H1 (cell line): ENCODE measurements around the gene HNF1B. TPM values are rescaled to one million over a fixed set of nuclear protein-coding genes. Genes with fewer than 3 reads are reported as not detected.

Experiments used
- CTCF ChIA-PET: fragments of 300-600 bp; sonication (Branson Sonifier 250); formaldehyde crosslinking; loops from one replicate; lab custom pipeline; 2021; ENCODE audit not compliant: partially characterized antibody; lab: Charles Lee
- POLR2A ChIA-PET: fragments of 300-600 bp; sonication (Branson Sonifier 250); formaldehyde crosslinking; loops from one replicate; lab custom pipeline; 2021; ENCODE audit warnings: inconsistent platforms; ENCODE audit not compliant: partially characterized antibody; lab: Charles Lee
- DNase-seq, 2 experiments: peaks; one replicate each; pipeline versions ENCODE4 v3.0.0 to v3.0.0-alpha.2; 2010 to 2022; ENCODE audit warnings: low spot score in 2 of 2, low read depth in 1 of 2, mixed read lengths in 1 of 2
- FAIRE-seq: peaks from 2 replicates; lab custom pipeline; 2011; peaks lifted over from hg19 to GRCh38; lab: Jason Lieb, UNC
- H2AFZ ChIP-seq: 2 replicates; pipeline ENCODE4 v1.8.1; 2012; ENCODE audit warnings: low read length, inconsistent platforms
- H2AK5ac ChIP-seq: 2 replicates; pipeline ENCODE4 v1.6.1; 2013; ENCODE audit warnings: low read depth, low read length
- H2BK120ac ChIP-seq: replicated peaks from 2 replicates; pipeline ENCODE3; 2013; ENCODE audit warnings: low read depth, low read length, inconsistent platforms
- H2BK12ac ChIP-seq: 2 replicates; pipeline ENCODE4 v1.6.1; 2013; ENCODE audit warnings: low read depth, low read length
- H2BK15ac ChIP-seq: 2 replicates; pipeline ENCODE4 v1.6.1; 2013; ENCODE audit warnings: low read length
- H2BK20ac ChIP-seq: 2 replicates; pipeline ENCODE4 v1.6.1; 2013; ENCODE audit warnings: low read length
- H2BK5ac ChIP-seq: 2 replicates; pipeline ENCODE4 v1.6.1; 2013; ENCODE audit warnings: low read depth, low read length
- H3K14ac ChIP-seq: 2 replicates; pipeline ENCODE4 v1.6.1; 2013; ENCODE audit warnings: inconsistent platforms; ENCODE audit not compliant: insufficient read length
- H3K18ac ChIP-seq: 2 replicates; pipeline ENCODE4 v1.6.1; 2013; ENCODE audit warnings: low read length; ENCODE audit errors: extremely low read depth
- H3K23ac ChIP-seq: 2 replicates; pipeline ENCODE4 v1.6.1; 2013; ENCODE audit warnings: inconsistent platforms; ENCODE audit not compliant: insufficient read length
- H3K23me2 ChIP-seq: 2 replicates; pipeline ENCODE4 v1.6.1; 2013; ENCODE audit warnings: low read depth, low read length
- H3K27ac ChIP-seq: 2 replicates; pipeline ENCODE4 v1.6.1; 2011; ENCODE audit warnings: low read depth, low read length, inconsistent platforms
- H3K27me3 ChIP-seq, 4 experiments: replicated peaks in 1 of 4; 1 replicate in 1 of 4; 2 replicates in 3 of 4; pipeline versions ENCODE4 v1.6.1 to v1.8.1; 2011 to 2013; ENCODE audit warnings: low read length in 3 of 4, mild to moderate bottlenecking in 3 of 4, inconsistent platforms in 2 of 4, mixed read lengths in 2 of 4, moderate library complexity in 1 of 4; ENCODE audit not compliant: control insufficient read depth in 3 of 4, insufficient read depth in 3 of 4; ENCODE audit errors: extremely low read depth in 1 of 4
- H3K36me3 ChIP-seq, 4 experiments: 2 replicates each; pipeline versions ENCODE4 v1.6.1 to v1.8.1; 2011 to 2013; ENCODE audit warnings: mild to moderate bottlenecking in 4 of 4, low read length in 3 of 4, moderate library complexity in 2 of 4, control low read depth in 1 of 4, inconsistent platforms in 1 of 4; ENCODE audit not compliant: insufficient read depth in 4 of 4, control insufficient read depth in 2 of 4
- H3K4ac ChIP-seq: replicated peaks from 2 replicates; pipeline ENCODE3; 2013; ENCODE audit warnings: low read length, low read depth, mixed read lengths, inconsistent platforms; ENCODE audit not compliant: insufficient read length
- H3K4me1 ChIP-seq, 4 experiments: replicated peaks in 1 of 4; 1 replicate in 1 of 4; 2 replicates in 3 of 4; pipeline versions ENCODE4 v1.6.1 to v1.8.1; 2011 to 2013; ENCODE audit warnings: low read length in 3 of 4, inconsistent platforms in 2 of 4, mixed read lengths in 1 of 4; ENCODE audit not compliant: insufficient read depth in 4 of 4, control insufficient read depth in 3 of 4
- H3K4me2 ChIP-seq, 2 experiments: 2 replicates each; pipeline versions ENCODE4 v1.6.1 to v1.8.1; 2011 to 2013; ENCODE audit warnings: low read depth in 2 of 2, low read length in 2 of 2, control low read depth in 1 of 2, inconsistent platforms in 1 of 2, mild to moderate bottlenecking in 1 of 2; ENCODE audit not compliant: insufficient read depth in 1 of 2
- H3K4me3 ChIP-seq, 4 experiments: fragments of 200-600, 300-600 bp in 1 of 4; sonication (generic), shearing (Covaris generic), sonication (Bioruptor Twin) in 1 of 4; 2 replicates each; pipeline versions ENCODE4 v1.5.1 to v1.8.1; 2011 to 2016; ENCODE audit warnings: low read length in 4 of 4, low read depth in 3 of 4, control low read depth in 2 of 4, inconsistent platforms in 2 of 4, mild to moderate bottlenecking in 2 of 4, mixed read lengths in 1 of 4, moderate library complexity in 1 of 4; ENCODE audit not compliant: insufficient read depth in 2 of 4; ENCODE audit errors: extremely low read depth in 1 of 4
- H3K56ac ChIP-seq: replicated peaks from 2 replicates; pipeline ENCODE3; 2013; ENCODE audit warnings: low read depth, mild to moderate bottlenecking, mixed read lengths, low read length, inconsistent platforms; ENCODE audit not compliant: insufficient read length
- H3K79me1 ChIP-seq: 2 replicates; pipeline ENCODE4 v1.6.1; 2013; ENCODE audit warnings: low read depth, low read length, control low read depth
- H3K79me2 ChIP-seq, 2 experiments: 2 replicates each; pipeline versions ENCODE4 v1.6.1 to v1.8.1; 2012 to 2013; ENCODE audit warnings: low read length in 2 of 2, mild to moderate bottlenecking in 2 of 2, inconsistent platforms in 1 of 2; ENCODE audit not compliant: insufficient read depth in 2 of 2, control insufficient read depth in 1 of 2
- H3K9ac ChIP-seq, 4 experiments: replicated peaks in 1 of 4; 1 replicate in 1 of 4; 2 replicates in 3 of 4; pipeline versions ENCODE4 v1.6.1 to v1.8.1; 2011 to 2013; ENCODE audit warnings: low read depth in 3 of 4, low read length in 3 of 4, control low read depth in 2 of 4, mild to moderate bottlenecking in 2 of 4, moderate library complexity in 2 of 4, inconsistent platforms in 1 of 4; ENCODE audit errors: extremely low read depth in 1 of 4
- H3K9me3 ChIP-seq, 2 experiments: 2 replicates each; pipeline versions ENCODE4 v1.6.1 to v1.8.1; 2012 to 2013; ENCODE audit warnings: mild to moderate bottlenecking in 2 of 2, moderate library complexity in 2 of 2, control low read depth in 1 of 2, inconsistent platforms in 1 of 2, low read depth in 1 of 2, low read length in 1 of 2, mixed read lengths in 1 of 2; ENCODE audit not compliant: insufficient read depth in 2 of 2
- H4K20me1 ChIP-seq, 2 experiments: replicated peaks in 1 of 2; 2 replicates each; pipeline versions ENCODE3 to v1.8.1; 2011 to 2013; ENCODE audit warnings: inconsistent platforms in 2 of 2, low read length in 2 of 2, mild to moderate bottlenecking in 1 of 2; ENCODE audit not compliant: insufficient read depth in 2 of 2, control insufficient read depth in 1 of 2
- H4K5ac ChIP-seq: 2 replicates; pipeline ENCODE4 v1.6.1; 2013; ENCODE audit warnings: low read length, low read depth, mixed read lengths, inconsistent platforms; ENCODE audit not compliant: insufficient read length
- H4K8ac ChIP-seq: 2 replicates; pipeline ENCODE4 v1.8.0; 2013; ENCODE audit warnings: mild to moderate bottlenecking, moderate library complexity, low read length, inconsistent platforms; ENCODE audit not compliant: insufficient read depth; ENCODE audit errors: extremely low read depth
- H4K91ac ChIP-seq: replicated peaks from 2 replicates; pipeline ENCODE3; 2013; ENCODE audit warnings: low read length, mixed read lengths, inconsistent platforms; ENCODE audit not compliant: insufficient read length
- BRCA1 ChIP-seq: IDR thresholded peaks from 2 replicates; pipeline ENCODE4 v1.6.1; 2012; ENCODE audit warnings: low read depth, low read length, improper control_type of control experiment
- CBX8 ChIP-seq: fragments of 300-800, 300-1000 bp; sonication (generic); IDR thresholded peaks from 2 replicates; pipeline ENCODE4 v1.7.1; 2016; ENCODE audit warnings: low read depth, low read length, borderline replicate concordance
- CREB1 ChIP-seq: IDR thresholded peaks from 2 replicates; pipeline ENCODE4 v1.6.1; 2012; ENCODE audit warnings: inconsistent platforms
- EGR1 ChIP-seq: IDR thresholded peaks from 2 replicates; pipeline ENCODE4 v1.6.1; 2011; ENCODE audit warnings: low read depth, low read length, borderline replicate concordance
- HDAC6 ChIP-seq: IDR thresholded peaks from one replicate; pipeline ENCODE4 v1.7.1; 2012; ENCODE audit warnings: low read depth, mild to moderate bottlenecking, inconsistent platforms, low read length, moderate library complexity
- SP1 ChIP-seq: IDR thresholded peaks from 2 replicates; pipeline ENCODE4 v1.6.1; 2011; ENCODE audit warnings: low read depth, low read length
- TBP ChIP-seq: IDR thresholded peaks from 2 replicates; pipeline ENCODE4 v1.6.1; 2011; ENCODE audit warnings: low read depth, low read length, improper control_type of control experiment
- YY1 ChIP-seq: IDR thresholded peaks from 2 replicates; pipeline ENCODE4 v1.6.1; 2011; ENCODE audit warnings: low read depth, mild to moderate bottlenecking, low read length
- WGBS, 2 experiments: shearing (Covaris generic) in 1 of 2; methylation state at CpG; one replicate each; pipeline versions ENCODE4 v1.1.6 to v1.1.7; 2013 to 2015; ENCODE audit warnings: low lambda C conversion rate in 2 of 2, mixed read lengths in 2 of 2, inconsistent platforms in 1 of 2, low coverage in 1 of 2, missing lambda C conversion rate in 1 of 2; ENCODE audit not compliant: insufficient replicate concordance in 2 of 2, insufficient coverage in 1 of 2, insufficient read length in 1 of 2; ENCODE audit errors: extremely low coverage in 1 of 2, missing lambda C conversion rate in 1 of 2; 5-methylcytosine and 5-hydroxymethylcytosine counted together
- polyA plus RNA-seq, 7 experiments: library from polyadenylated mRNA; depleted of rRNA in 3 of 7; stranded (reverse) in 5 of 7; unstranded in 2 of 7; fragments of >200 nt in 5 of 7; fragments of 200-250 nt in 2 of 7; gene quantifications; 1 replicate in 5 of 7; 2 replicates in 1 of 7; 4 replicates in 1 of 7; pipeline versions ENCODE4 v1.2.1 to v1.2.3, GENCODE V29; 2011 to 2013; ENCODE audit warnings: missing spikeins in 2 of 7, mixed read lengths in 2 of 7
- total RNA-seq: library from RNA; stranded (reverse); fragmentation: NEBNext Ultra II Directional; extraction: Animal tissue kit (Norgen Biotek cat#: 25700); gene quantifications from 2 replicates; pipeline ENCODE4 v1.2.1, GENCODE V29; 2021

Gene HNF1B
- total and polyA plus RNA-seq, 2 of the 8 experiments (the other 6 are each of a cell fraction or from before 2014, with no cell fraction given) = 0.13 to 0.30 TPM

- no peak overlapping the region for H3K4ac ChIP-seq
- TF ChIP-seq CBX8 = no peak
- no peak for TF ChIP-seq CREB1
- no peak for TF ChIP-seq YY1
- no peak for TF ChIP-seq BRCA1
- TF ChIP-seq TBP = no peak
- no peak for TF ChIP-seq HDAC6
- TF ChIP-seq SP1 = no peak
- TF ChIP-seq EGR1 = no peak
- DNase-seq (no peak), FAIRE-seq (no peak)
- WGBS, 2 experiments = 75% methylated on average over 4 of the region's 4 CpGs; no CpG with 5 or more reads in 1 of the 2 experiments
- H3K23me2 ChIP-seq = no peaks in the 10 kb centered on the region; the same call in 1 of the 2 replicates
- no peak overlapping the region for H2AFZ ChIP-seq
- POLR2A ChIA-PET = interaction anchor here (0.7 kb wide), 1 partner anchor 9 kb away, joined by 3 read pairs; no protein-coding TSS in a partner anchor
- H3K27me3 ChIP-seq = no peaks in the 10 kb centered on the region
- H2BK12ac ChIP-seq = no peak overlapping the region
- no peaks in the 10 kb centered on the region for H3K36me3 ChIP-seq
- no peak overlapping the region for H3K27ac ChIP-seq
- H3K79me2 ChIP-seq = no peaks in the 10 kb centered on the region
- H2BK120ac ChIP-seq = no peak overlapping the region
- H4K5ac ChIP-seq = no peak overlapping the region
- no peak overlapping the region for H2BK15ac ChIP-seq
- H3K14ac ChIP-seq = no peak overlapping the region
- no peaks in the 10 kb centered on the region for H3K79me1 ChIP-seq
- H2BK5ac ChIP-seq = no peak overlapping the region
- H3K18ac ChIP-seq = no peak overlapping the region
- H2BK20ac ChIP-seq = no peak overlapping the region
- H2AK5ac ChIP-seq = no peak overlapping the region
- H3K4me3 ChIP-seq = no peak overlapping the region
- H3K23ac ChIP-seq = no peak overlapping the region
- H3K4me1 ChIP-seq = no peaks in the 10 kb centered on the region
- H3K9me3 ChIP-seq = no peaks in the 10 kb centered on the region
- CTCF ChIA-PET = interaction anchor here (1.0 to 7.2 kb wide), 3 partner anchors 14 to 95 kb away, joined by 3 to 30 read pairs (median 9); no protein-coding TSS in a partner anchor
- H3K56ac ChIP-seq = no peak overlapping the region
- H4K8ac ChIP-seq = no peak overlapping the region
- no peak overlapping the region for H3K9ac ChIP-seq
- no peak overlapping the region for H3K4me2 ChIP-seq
- H4K91ac ChIP-seq = no peak overlapping the region
- no peaks in the 10 kb centered on the region for H4K20me1 ChIP-seq
Measured at GRCh38 chr17:37720989-37721388, 23.9 kb downstream of the HNF1B start.
